Measurements from ENCODE around the gene AHNAK. TPM values are rescaled to one million over a fixed set of nuclear protein-coding genes. Genes with fewer than 3 reads are reported as not detected.

The AHNAK gene
- total RNA-seq, 1 experiment from 2014 or later, result 313 TPM

DNA sequence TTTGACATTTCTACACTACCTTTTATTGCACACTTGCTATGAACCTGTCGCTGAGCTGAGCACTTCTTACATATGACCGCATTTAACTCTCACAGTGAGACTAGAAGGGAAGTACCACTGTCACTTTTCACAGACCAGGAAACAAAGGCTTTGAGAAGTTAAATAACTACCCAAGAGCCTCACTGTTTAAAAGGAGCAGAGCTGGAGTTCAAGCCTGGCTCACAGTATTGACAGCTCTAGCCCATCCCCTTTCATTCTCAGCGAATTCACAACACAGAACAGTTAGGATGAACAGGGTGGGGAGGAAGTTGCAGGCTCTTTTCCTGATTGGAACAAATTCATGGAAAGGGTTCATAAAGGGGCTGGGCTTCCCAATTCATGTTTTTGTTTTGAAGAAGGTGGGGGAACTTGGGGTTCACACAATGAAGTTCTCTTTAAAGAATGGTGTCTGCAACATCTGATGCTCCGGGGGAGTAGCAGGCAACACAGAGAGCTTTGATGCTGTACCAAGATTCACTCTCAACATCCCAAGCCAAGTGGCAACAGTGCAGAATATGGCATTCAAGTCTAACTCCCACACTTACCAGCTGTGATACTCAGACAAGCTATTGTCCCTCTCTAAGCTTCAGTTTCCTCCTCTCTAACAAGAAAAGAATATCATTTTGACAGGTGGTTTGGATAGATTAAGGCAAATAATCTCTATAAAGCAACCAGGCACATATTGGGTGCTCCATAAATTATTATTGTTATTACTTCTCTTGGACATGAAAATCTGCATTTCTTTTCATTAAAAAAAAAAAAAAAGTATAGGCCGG, 110.6 kb downstream of the AHNAK start:
- DNase-seq (ENCODE audit: low read depth), result no peak

DNA sequence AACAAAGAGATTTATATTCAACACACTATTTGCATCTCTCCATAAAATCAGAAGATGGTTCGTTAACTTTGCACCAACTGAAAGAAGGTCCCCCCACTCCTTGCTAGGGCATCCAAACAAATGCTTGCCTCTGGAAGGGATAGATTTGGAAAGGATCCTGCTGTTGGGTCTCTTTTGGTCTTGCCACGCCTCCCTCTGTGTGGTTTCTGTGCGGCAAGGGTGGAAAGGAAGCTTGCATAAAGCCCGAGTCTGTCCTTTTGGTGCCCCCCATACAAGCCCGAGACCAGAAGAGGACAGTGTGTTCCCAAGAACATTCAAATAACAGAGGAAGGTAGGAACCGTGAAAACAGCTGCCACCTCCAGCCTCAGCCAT, 112.7 kb downstream of the AHNAK start:
- peak; percentile 46 for DNase-seq (ENCODE audit: low read depth)

DNA sequence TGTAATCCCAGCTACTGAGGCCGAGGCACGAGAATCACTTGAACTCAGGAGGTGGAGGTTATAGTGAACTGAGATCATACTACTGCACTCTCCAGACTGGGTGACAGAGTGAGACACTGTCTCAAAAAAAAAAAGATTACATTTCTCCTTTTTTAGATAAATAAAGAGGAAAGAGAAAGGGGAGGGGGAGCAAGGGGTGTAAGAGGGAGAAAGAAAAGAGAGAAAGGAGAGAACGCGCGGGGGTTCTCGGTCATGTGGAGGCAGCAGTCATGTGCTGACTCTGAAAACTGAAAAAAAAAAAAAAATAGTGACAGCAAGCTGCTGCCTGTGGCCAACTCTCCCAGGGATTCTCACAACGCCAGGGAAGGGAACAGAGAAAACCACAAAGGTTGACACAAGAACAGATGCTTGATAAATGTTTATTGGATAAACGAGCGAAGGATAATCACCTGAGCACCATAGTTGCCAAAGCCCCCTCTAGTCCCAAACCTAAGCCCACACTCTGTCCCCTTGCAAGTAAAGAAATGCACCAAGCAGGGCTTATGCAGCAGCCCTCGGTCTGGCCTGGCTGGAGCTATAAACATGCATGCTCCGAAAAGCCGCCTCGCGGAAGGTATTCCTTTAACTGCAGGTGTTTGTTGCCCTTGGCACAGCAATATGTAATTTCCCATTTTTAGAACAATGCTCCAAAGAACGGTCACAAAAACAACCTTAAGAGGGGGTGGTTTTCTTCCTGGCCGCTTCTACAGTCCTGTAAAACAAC, 113.3 kb downstream of the AHNAK start:
- DNase-seq (ENCODE audit: low read depth), result no peak

DNA sequence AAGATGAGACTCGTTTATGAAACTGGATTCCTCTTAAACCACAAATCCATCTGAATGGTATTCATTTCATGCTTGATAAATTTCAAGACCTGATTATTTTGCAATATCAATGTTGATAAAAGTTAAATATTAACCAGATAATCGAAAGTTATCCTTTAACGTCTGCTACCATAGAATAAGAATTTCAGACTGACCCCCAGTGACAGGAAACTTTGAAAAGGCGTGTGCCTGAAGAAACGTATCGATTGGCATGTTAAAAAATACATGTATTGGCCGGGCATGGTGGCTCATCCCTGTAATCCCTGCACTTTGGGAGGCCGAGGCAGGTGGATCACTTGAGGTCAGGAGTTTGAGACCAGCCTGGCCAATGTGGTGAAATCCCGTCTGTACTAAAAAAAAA, 113.9 kb downstream of the AHNAK start:
- DNase-seq (ENCODE audit: low read depth), result no peak

DNA sequence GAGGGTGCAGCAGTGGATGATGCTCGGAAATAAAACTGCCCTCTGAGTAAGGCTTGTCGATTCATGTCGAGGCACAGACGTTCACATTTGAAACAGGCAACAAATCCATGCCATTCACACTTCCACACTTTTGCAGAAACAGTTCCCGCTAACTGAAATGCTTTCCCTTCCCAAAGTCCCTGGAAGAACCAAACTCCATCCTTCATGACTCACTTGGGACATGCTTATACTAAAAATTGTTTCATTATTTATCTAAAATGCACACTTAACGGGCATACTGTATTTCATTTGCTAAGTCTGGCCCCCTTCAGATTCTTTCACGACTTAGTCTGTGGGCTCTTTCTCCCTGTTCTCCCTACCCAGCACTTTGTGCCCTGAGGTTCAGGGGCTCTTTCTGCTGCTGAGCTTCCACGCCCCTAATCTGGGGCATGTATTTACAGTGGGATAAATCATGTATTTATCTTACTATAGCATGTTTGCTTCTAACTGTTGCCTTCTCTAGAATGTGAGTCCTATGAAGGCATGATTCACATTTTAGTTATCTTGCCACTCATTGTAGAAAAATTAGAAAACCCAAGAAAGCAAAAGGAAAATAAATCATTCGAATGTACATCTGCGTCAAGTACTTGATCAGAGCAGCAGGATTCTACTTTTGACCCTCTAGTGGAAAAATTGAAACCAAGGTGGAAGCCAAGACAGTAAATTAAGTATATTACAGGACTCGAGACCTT, 115.3 kb downstream of the AHNAK start:
- DNase-seq (ENCODE audit: low read depth), result peak; percentile 73

DNA sequence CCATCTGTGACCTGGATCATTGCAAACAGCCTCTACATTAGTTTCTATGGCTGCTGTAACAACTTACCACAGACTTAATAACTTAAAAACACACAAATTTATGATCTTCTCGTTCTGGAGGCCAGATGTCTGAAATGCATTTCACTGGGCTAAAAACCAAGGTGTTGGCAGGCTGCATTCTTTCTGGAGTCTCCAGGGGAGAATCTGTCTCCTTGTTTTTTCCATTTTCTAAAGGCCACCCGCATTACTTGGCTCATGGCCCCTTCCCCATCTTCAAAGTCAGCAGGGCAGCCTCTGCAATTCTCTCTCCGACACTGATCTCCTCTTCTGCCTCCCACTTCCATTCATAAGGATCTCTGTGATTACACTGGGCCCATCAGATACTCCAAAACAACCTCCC, 116.2 kb downstream of the AHNAK start:
- no peak for DNase-seq (ENCODE audit: low read depth)

DNA sequence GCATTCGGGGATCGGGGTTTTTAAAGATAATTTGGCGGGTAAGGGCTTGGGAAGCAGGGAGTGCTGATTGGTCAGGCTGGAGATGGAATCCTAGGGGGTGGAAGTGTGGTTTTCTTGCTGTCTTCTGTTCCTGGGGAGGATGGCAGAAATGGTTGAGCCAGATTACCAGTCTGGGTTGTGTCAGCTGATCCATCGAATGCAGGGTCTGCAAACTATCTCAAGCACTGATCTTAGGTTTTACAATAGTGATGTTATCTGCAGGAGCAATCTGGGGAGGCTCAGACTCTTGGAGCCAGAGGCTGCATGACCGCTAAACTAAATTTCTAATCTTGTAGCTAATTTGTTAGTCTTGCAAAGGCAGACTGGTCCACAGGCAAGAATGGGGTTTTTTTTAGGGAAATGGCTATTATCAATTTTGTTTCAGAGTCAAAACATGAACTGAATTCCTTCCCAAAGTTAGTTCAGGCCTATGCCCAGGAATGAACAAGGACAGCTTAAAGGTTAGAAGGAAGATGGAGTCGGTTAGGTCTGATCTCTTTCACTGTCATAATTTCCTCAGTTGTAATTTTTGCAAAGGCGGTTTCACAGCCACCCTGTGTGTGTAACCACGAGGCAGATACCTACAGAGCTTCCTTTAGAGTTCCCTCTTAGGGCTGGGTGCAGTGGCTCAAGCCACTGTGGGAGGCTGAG, 117.6 kb downstream of the AHNAK start:
- DNase-seq (ENCODE audit: low read depth), result no peak

DNA sequence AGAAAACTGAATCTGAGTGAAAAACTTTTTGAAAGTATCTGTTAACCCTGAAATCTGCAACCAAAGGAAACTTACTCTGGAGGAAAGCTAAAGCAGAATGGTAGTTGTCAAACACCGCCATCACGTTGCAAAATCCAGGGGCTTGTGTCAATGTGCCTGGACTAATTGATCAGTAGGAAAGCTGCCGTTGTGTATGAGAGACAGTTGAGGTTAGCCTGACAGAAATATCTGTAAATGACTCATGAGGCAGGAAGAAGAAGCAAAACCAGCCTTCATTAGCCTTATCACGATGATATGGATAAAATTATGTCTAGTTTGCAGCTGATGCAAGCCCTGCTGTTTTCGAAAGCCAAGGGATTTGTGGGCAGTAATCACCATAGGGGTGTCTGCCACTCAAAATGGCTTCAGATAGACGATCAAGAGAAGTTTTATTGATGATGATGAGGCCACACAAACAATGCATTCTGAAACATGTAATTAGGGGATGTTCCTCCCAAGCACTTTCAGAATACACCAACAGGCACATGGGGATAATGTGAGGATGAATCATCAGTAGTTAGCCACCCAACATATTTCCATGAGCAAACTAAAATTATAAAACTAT, 118.9 kb downstream of the AHNAK start:
- peak; percentile 70 for DNase-seq (ENCODE audit: low read depth)

DNA sequence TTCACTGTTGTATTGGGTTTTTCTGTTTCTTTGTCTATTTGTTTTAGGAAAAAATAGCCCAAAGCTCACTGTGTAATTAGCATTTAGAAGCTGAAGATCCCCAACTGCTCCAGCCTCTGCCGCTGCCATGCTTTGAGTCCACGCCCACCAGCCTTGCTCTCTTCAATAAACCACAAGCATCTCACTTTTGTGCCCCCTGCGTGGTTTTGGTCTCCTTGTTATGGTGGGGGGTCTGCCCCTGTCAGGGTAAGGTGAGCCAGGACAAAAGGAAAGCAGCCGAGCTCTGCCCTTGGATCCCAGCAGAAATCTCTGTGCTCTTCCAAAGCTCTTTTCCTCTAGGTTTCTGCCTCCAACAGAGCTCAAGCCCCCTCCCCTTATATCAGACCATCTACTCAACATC, 123.6 kb downstream of the AHNAK start:
- DNase-seq (ENCODE audit: low read depth), result no peak

DNA sequence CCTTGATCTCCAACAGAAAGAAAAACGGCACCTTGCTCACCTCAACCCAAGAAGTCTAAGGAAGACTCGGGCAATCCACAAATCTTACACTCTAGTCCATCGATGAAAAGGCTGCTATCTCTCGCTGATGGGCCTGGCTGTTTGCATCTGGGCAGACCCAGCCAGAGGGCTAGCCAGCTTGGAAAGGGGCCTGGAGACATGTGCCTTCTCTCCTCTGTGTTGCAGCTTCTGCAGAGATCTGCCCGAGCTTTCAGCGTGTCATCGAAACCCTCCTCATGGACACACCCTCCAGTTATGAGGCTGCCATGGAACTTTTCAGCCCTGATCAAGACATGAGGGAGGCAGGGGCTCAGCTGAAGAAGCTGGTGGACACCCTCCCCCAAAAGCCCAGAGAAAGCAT, 124.6 kb downstream of the AHNAK start:
- DNase-seq (ENCODE audit: low read depth), result no peak

DNA sequence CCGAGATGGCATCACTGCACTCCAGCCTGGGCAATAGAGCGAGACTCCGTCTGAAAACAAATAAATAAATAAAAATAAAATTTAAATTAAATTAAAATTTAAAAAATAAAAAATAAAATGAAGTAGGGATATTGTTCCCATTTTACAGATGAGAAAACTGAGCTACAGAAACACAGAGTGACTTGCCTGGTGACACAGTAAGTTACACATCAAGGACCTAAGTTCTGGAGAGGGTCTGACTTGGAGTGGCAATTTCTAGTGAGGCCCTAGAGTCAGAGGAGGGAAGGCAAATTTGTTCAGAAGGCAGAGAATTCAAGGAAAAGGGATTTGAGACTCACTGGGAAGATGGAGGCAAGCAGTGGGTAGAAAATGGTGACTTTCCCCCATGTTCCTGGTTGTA, 125.7 kb downstream of the AHNAK start:
- DNase-seq (ENCODE audit: low read depth), result no peak

DNA sequence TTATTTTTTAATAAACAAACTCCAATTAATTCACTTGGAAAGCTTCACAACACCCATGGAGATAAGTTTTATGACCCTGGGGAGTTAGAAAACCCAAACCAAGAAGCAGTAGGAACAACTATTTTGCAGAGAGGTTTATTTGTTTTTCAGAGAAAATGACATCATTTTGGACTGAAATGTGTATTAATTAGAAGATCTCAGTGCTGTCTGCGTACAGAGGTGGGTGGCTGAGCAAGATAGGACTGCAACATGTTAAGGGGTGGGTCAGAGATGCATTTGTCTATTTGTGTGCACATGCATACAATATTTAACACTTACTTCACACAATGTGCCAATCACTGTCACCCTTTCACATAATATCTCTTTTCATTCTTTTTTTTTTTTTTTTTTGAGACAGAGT, 126.7 kb downstream of the AHNAK start:
- no peak for DNase-seq (ENCODE audit: low read depth)

DNA sequence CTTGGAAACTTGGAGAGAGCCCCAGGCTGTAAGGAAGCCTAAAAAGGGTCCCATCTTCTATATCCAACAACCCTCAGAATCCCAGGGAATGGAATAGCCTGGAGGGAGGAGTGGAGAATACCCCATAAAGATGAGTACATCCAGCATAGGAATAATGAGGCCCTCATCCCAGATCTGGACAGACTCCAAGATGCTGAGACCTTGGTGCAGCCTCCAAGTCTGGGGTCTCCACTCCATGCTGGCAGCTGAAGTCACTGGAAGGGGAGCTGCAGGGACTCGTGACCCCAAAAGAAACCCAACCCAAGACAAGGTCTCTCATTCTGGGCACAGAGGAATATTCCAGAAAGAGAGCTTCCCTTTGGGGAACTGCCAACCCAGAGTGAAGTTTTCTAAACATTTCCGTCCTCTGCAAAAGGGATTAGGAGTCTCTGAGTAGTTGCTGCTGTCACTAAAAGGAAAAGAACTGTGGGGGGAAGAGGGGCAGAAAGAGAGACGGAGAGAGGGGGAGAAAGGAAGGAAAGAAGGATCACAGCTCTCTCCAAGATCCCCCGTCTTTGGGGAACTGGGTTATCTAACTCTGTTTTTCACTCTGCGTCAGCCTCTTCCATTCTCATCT, 127.2 kb downstream of the AHNAK start:
- no peak for DNase-seq (ENCODE audit: low read depth)

DNA sequence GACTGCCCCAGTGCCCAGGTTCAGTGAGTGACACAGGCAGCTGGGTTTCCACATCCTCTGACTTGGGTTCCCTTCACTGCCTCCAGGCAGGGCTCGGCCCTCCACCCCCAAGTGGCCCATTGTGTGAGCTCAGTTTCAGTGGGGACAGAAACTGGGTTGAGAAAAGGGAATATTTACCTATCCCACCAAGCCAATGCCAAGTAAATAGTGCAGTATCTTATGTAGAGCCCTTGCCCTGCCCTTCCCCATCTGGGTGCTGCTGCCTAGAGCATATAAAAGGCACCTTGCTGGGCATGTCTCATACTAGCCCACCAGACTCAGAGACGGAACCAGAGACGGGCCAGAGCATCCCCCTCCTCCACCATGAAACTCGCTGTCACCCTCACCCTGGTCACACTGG, 127.9 kb downstream of the AHNAK start, which contains the start of gene SCGB1A1:
SCGB1A1 (plus strand) TSS at position 301 of the 400 bp plus-strand sequence; CDS start at position 364, 63 bp downstream.
- no peak for DNase-seq (ENCODE audit: low read depth)

DNA sequence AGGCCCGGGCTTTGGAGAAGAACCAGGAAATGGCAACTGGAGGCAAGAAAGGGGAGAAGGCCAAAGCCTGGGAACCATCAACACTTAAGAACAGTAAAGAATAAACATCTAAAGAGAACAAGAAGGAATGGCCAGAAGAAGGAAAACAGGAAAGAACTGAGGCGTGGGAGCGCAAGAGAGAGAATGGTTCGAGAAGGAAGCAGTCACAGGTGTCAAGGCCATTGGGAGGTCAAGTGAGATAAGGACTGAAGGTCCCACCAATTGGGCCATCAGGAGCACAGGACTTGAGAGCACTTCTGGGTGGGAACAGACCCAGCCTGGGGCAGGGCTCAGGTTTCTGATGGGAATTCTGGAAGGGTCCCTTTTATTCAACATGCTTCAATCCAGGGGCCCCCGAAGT, 128.5 kb downstream of the AHNAK start:
- DNase-seq (ENCODE audit: low read depth), result no peak

DNA sequence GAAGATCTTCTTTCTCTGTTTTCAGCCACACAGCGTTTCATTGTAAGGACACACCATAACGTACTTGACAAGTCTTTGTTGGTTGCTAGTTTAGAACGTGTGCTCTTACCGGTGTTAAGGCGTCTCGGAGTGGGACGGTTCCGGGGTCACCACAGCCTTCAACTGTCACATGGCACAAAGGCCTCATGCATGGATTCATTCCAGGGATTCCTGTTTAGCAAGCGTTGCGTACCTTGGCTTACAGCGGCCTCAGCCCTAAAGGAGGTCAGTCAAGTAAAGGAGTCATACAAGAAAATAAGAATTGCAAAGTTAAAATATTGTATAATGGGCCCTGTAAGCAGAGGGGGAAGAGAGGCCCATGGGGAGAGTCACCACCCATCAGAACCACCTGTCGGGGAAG, 130.0 kb downstream of the AHNAK start:
- DNase-seq (ENCODE audit: low read depth), result no peak

DNA sequence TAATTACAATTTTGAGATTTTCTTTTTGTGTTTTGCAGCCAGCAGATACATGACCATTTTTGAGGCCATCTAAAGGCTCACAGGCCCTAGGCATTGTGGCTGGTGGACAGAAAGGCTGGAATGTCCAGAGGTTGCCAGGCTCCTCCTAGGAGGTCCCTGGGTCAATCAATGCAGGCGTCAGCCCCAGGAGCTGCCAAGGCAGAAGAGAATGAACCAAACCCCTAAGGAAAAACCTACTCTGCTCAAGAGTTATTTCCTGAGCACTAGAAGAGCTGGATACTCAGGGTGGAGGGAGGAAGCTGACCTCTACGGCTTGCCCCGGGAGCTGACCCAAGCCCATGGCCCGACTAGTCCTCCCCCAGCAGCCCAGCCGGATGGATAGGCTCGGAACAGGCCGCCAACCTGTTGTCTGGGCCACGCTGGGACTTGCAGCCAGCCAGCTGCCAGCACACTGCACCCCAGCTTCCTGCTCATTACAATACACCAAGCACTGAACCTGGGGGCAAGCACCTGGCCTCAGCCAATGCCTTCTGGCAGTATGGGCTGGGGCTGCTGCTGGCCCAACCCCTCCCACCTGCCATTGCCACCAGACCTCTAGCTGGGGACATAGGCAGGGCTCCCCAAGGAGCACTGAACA, 133.4 kb downstream of the AHNAK start:
- DNase-seq (ENCODE audit: low read depth), result no peak

DNA sequence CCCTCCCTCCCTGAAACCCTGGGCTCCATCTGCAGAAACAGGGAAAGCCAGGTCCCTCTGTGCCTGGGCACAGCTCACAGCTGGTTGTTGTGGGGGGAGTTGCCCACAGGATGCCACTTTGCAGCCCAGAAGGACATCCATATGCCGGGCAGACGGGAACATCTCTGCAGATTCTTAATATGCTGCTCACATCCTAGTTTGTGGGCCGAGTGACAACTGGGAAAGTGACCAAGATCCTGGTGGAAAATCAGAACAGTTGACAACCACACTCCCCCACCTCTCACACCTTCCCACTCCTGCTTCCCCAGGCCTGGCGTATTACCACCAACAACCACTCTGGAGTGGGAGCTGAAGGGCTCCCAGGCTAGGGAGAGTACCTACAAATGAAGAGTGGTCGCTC, 135.1 kb downstream of the AHNAK start:
- no peak for DNase-seq (ENCODE audit: low read depth)

DNA sequence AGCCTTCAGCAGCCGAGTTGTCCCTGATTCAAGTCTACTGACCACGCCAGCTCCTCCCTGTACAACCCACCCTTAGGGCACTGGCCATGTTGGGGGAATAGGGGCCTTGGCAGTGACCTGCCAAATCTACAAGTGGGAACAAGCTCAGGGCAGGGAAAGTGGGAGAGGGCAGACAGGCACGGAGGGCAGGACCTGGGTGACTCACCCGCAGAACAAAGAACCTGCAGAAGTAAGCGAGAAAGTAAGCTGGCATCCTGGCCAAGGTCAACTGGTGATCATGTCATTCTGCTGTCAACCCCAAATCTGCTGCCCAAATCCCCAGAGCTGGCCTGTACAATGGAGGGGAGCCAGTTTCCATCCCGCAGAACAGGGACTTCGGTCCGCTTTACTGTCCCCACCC, 135.6 kb downstream of the AHNAK start:
- DNase-seq (ENCODE audit: low read depth), result no peak

DNA sequence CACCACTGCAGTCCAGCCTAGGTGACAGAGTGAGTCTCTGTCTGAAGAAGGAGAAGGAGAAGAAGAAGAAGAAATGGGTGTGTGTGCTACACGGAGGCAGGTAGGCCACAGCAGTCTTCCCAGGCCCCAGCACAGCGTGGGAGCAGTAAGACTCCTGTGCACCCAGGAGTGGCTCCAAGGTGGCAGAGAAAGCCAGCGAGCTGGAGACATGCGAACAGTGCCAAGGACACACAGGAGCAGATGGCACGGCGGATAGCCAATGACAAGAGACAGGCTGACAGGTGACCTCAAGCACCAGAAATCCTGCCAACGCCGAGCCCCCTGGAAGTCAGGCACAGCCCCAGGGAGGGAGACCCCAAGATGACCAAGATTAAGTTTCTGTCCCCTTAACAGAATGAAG, 136.8 kb downstream of the AHNAK start:
- DNase-seq (ENCODE audit: low read depth), result no peak

Measured in LHCN-M2 (cell line).